ENCODE data around the gene ANKS6.

Gene ANKS6

DNA sequence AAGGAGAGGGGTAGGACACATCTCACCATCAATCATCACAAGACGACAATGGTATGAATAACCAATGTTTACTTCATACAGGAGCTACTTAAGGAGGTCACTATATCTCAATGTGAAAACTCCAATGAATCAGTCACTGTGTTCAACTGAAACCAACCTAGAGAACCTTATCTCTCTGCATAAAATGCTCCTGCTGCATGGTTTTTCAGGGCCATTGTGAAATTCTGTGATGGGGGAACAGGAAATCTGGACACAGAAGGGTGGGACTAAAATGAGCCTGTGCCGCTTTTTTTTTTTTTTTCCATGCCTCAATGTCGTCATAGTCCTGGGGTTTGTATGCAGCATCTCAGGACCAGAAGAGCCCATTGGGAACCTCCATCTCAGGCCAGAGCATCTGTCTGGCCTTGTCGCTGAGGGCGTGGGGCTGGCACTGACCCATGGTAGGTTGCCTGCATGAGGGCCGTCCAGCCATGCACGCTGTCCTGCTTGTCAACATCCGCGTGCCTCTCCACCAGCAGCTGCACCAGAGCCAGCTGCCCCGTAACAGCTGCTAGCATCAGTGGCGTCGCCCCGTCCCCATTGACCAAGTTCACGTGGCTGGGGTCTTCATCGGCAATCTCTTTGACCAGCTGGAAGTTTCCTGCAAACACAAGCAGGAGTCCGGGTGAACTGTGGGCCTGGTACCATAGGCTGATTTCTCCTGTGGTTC, 12.7 kb downstream of the ANKS6 start:
- in situ Hi-C loops (cut with MboI; ENCODE audit: low pct_unique_long_range_greater_than_20kb, low sequenced_read_pairs, unreplicated experiment): loop anchor here (10.0 kb wide), 1 partner anchor 469 kb away; no protein-coding TSS in a partner anchor
- TF ChIP-seq, protein P1, sequence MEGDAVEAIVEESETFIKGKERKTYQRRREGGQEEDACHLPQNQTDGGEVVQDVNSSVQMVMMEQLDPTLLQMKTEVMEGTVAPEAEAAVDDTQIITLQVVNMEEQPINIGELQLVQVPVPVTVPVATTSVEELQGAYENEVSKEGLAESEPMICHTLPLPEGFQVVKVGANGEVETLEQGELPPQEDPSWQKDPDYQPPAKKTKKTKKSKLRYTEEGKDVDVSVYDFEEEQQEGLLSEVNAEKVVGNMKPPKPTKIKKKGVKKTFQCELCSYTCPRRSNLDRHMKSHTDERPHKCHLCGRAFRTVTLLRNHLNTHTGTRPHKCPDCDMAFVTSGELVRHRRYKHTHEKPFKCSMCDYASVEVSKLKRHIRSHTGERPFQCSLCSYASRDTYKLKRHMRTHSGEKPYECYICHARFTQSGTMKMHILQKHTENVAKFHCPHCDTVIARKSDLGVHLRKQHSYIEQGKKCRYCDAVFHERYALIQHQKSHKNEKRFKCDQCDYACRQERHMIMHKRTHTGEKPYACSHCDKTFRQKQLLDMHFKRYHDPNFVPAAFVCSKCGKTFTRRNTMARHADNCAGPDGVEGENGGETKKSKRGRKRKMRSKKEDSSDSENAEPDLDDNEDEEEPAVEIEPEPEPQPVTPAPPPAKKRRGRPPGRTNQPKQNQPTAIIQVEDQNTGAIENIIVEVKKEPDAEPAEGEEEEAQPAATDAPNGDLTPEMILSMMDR (IDR thresholded peaks at IDR 0.05; ENCODE audit: extremely low read depth, insufficient read depth, missing control alignments): no peak
- DNase-seq (ENCODE audit: low spot score): no peak

DNA sequence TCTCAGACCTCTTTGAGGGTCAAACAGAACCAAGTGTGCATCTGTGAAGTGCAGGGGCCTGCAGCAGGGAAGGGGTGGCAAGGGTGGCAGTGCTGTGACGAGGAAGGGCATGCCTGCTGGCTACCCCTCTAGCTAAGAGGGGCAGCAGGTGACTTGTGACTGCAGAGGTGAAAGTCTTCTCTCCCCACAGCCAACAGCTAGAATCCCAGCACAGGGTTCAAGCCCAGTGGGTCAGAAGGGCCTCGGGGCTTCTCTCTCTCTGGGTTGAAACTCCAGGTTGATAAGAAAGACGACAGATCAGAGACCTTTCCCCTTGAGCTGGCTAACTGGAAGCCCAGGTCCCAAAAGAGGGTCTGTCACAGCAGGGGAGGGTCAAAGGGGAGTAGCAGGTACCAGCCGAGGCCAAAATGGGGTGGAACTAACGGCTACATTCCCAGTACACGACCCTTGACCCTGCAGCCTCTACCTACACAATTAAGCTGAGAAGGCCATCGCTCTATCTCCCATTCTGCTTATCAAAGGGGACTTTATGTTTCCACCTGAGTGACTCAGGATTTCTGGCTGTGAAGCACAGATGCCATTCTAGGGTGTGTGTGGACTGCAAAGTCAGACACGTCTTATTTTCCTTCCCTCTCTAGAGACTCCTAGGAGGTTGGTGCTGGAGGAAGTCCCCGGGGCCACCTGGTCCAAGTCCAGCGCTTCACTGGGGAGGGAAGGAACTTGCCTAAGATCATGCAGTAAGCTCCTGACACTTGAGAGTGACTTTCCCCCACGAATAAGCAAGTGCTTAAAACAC, 14.6 kb downstream of the ANKS6 start:
- in situ Hi-C loops (cut with MboI; ENCODE audit: low pct_unique_long_range_greater_than_20kb, low sequenced_read_pairs, unreplicated experiment): loop anchor here (10.0 kb wide), 1 partner anchor 467 kb away; no protein-coding TSS in a partner anchor
- no peak for DNase-seq (ENCODE audit: low spot score)

DNA sequence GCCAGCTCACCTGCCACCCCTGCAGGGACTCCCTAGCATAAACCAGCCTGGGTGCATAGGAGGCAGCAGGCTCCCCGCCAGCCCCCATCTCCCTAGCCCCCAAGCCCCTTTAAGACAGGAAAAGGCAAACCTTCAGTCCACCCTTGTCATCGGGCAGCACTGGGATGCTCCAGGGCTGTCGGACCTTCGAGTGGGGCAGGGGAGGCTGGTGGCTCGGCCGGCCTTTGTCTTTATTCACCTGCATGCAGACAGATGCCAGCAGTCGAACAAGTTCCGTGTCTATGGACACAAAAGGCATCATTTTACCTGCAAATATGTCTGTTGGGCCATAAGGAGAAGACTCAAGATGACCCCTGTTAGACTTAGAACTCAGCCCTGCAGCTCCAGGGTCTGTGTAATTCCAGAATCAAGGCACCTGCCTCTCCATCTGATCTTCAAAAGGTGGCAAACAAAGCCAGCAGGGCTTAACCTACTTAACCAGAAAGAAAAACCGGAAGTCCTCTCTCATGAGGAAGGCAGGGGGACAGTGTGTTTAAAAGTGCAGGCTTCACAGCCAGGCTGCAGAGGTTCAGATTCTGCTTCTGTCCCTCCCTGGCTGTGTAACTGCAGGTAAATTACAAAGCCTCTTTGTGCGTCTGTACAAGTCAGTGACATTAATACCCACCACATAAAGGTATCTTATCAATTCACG, 16.2 kb downstream of the ANKS6 start:
- in situ Hi-C loops (cut with MboI; ENCODE audit: low pct_unique_long_range_greater_than_20kb, low sequenced_read_pairs, unreplicated experiment): loop anchor here (10.0 kb wide), 1 partner anchor 465 kb away; no protein-coding TSS in a partner anchor
- TF ChIP-seq, protein P1 (IDR thresholded peaks at IDR 0.05; ENCODE audit: extremely low read depth, insufficient read depth, missing control alignments): no peak
- DNase-seq (ENCODE audit: low spot score): no peak

More for the DNA sequence above, 14.6 kb downstream of the ANKS6 start:
- TF ChIP-seq, protein P1 (IDR thresholded peaks at IDR 0.05; ENCODE audit: extremely low read depth, insufficient read depth, missing control alignments): no peak

DNA sequence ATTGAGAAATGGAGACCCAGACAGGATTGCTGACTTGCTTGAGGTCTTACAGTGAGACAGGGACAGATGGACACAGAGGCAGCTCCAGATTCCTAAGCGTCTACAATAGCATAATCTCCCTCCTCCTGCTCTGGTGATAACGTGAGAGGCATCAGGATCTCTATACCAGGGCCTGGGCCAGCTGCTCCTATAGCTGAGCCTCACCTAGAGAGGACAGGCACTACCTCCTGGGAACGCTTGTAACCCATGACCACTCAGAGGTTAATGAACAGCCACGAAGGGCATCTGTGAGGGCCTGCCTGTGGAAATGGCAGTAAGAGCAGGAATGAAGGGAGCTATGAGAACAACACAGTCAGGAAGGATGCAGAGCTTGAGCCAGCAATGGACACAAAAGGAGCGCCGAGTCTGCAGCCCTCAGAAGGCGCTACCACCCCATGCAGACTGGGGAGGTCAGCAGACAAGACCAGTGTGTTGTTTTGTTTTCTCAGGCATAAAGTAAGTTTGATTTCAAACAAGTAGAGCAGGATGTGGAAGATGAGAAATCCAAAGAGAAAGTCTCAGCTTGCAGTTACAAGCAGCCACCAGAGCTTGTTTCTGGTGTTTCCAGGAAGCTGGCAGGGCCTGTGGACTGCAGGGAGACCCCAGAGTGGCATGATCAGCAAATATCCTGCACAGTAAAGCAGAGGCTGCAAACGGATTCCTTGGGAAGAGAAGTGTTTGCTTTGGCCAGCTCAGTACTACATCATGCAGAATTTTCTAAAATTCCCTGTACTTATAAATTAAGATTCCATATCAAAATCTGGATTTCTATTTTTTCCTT, 17.4 kb downstream of the ANKS6 start:
- TF ChIP-seq, protein P1 (IDR thresholded peaks at IDR 0.05; ENCODE audit: extremely low read depth, insufficient read depth, missing control alignments): no peak
- DNase-seq (ENCODE audit: low spot score): no peak
- in situ Hi-C loops (cut with MboI; ENCODE audit: low pct_unique_long_range_greater_than_20kb, low sequenced_read_pairs, unreplicated experiment): no loop called here

DNA sequence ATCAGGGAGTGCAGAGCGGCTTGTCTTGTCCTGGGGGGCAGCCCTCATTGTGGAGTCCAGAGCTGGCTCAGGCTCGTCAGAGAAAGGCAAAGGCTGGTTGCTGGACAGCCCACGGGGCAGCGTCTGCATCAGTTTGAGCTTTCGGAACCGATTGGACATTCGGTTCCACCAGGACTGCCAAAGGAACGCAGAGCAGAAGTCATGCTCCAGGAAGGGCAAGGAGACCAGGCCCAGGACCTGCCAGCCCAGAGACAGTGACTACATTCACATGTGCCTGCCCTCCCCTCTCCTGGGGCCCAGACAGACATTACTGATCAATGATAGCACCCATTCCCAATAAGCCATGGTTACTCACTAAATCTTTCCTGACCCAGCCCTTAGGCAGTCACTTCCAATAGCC, 18.1 kb downstream of the ANKS6 start:
- in situ Hi-C loops (cut with MboI; ENCODE audit: low pct_unique_long_range_greater_than_20kb, low sequenced_read_pairs, unreplicated experiment): no loop called here
- DNase-seq (ENCODE audit: low spot score): no peak
- TF ChIP-seq, protein P1 (IDR thresholded peaks at IDR 0.05; ENCODE audit: extremely low read depth, insufficient read depth, missing control alignments): no peak

Measured in GM13977 (cell line).